Measurements from ENCODE around the gene SYNJ2. TPM values are rescaled to one million over a fixed set of nuclear protein-coding genes. Genes with fewer than 3 reads are reported as not detected.

Gene SYNJ2
- total RNA-seq, 1 donor from 2014 or later: 42.7 TPM

GRCh38 chr6:158122048-158122447 lies 140.4 kb downstream of the SYNJ2 start:
- TF ChIP-seq, protein P1, sequence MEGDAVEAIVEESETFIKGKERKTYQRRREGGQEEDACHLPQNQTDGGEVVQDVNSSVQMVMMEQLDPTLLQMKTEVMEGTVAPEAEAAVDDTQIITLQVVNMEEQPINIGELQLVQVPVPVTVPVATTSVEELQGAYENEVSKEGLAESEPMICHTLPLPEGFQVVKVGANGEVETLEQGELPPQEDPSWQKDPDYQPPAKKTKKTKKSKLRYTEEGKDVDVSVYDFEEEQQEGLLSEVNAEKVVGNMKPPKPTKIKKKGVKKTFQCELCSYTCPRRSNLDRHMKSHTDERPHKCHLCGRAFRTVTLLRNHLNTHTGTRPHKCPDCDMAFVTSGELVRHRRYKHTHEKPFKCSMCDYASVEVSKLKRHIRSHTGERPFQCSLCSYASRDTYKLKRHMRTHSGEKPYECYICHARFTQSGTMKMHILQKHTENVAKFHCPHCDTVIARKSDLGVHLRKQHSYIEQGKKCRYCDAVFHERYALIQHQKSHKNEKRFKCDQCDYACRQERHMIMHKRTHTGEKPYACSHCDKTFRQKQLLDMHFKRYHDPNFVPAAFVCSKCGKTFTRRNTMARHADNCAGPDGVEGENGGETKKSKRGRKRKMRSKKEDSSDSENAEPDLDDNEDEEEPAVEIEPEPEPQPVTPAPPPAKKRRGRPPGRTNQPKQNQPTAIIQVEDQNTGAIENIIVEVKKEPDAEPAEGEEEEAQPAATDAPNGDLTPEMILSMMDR (IDR thresholded peaks at IDR 0.05; ENCODE audit: unreplicated experiment): no peak
- Mint-ChIP-seq H3K27ac (no peak overlapping the region), H3K4me1 (no peaks in the 10 kb centered on the region), H3K36me3 (peaks cover 22% of the 10 kb centered on the region), H3K4me3 (no peak overlapping the region), H3K27me3 (ENCODE audit: low read depth) (no peaks in the 10 kb centered on the region), H3K9me3 (peaks cover 8% of the 10 kb centered on the region)
- DNase-seq (ENCODE audit: low spot score in 2 of 2, unreplicated experiment in 2 of 2): no peak

DNA sequence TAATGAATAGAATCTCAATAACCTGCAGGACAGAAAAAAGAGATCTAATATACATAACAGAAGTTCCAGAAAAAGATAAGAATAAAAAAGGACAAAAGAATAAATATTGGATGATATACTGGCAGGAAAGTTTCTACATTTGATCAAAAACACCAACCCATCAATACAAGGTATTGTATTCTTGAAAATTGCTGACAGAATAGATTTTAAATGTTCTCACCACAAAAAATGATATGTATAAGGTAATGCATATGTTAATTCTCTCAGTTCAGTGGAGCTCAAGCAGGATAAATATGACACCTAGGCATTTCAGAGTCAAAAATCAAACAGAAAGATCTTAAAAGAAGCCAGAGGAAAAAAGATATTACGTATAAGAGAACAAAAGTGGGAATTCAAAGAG lies 142.6 kb downstream of the SYNJ2 start:
- peaks cover 8% of the 10 kb centered on the region for H3K9me3 Mint-ChIP-seq
- H3K4me1 Mint-ChIP-seq: no peaks in the 10 kb centered on the region
- DNase-seq (ENCODE audit: low spot score in 2 of 2, unreplicated experiment in 2 of 2): no peak
- H3K27me3 Mint-ChIP-seq (ENCODE audit: low read depth): no peaks in the 10 kb centered on the region
- H3K36me3 Mint-ChIP-seq: peaks cover 30% of the 10 kb centered on the region
- no peak overlapping the region for H3K4me3 Mint-ChIP-seq
- no peak overlapping the region for H3K27ac Mint-ChIP-seq
- TF ChIP-seq, protein P1 (IDR thresholded peaks at IDR 0.05; ENCODE audit: unreplicated experiment): no peak

GRCh38 chr6:158125271-158125670 lies 143.6 kb downstream of the SYNJ2 start:
- H3K4me1 Mint-ChIP-seq: no peaks in the 10 kb centered on the region
- H3K27me3 Mint-ChIP-seq (ENCODE audit: low read depth): no peaks in the 10 kb centered on the region
- no peak overlapping the region for H3K4me3 Mint-ChIP-seq
- no peak overlapping the region for H3K27ac Mint-ChIP-seq
- no peak for DNase-seq (ENCODE audit: low spot score in 2 of 2, unreplicated experiment in 2 of 2)
- peaks cover 30% of the 10 kb centered on the region for H3K36me3 Mint-ChIP-seq
- TF ChIP-seq, protein P1 (IDR thresholded peaks at IDR 0.05; ENCODE audit: unreplicated experiment): no peak
- peaks cover 8% of the 10 kb centered on the region for H3K9me3 Mint-ChIP-seq

- Mint-ChIP-seq H3K36me3 (peaks cover 15% of the 10 kb centered on the region), H3K27ac (no peak overlapping the region), H3K4me1 (no peaks in the 10 kb centered on the region), H3K27me3 (ENCODE audit: low read depth) (no peaks in the 10 kb centered on the region), H3K9me3 (no peaks in the 10 kb centered on the region), H3K4me3 (no peak overlapping the region)
- TF ChIP-seq, protein P1 (IDR thresholded peaks at IDR 0.05; ENCODE audit: unreplicated experiment): peak; percentile 70
- DNase-seq (ENCODE audit: low spot score in 2 of 2, unreplicated experiment in 2 of 2): no peak
Observed at GRCh38 chr6:158131926-158132325, 150.3 kb downstream of the SYNJ2 start.

GRCh38 chr6:158142789-158143188 lies 161.1 kb downstream of the SYNJ2 start:
- no peak for DNase-seq (ENCODE audit: low spot score in 2 of 2, unreplicated experiment in 2 of 2)
- TF ChIP-seq, protein P1 (IDR thresholded peaks at IDR 0.05; ENCODE audit: unreplicated experiment): no peak
- Mint-ChIP-seq H3K27ac (no peak overlapping the region), H3K36me3 (peaks cover 40% of the 10 kb centered on the region), H3K27me3 (ENCODE audit: low read depth) (no peaks in the 10 kb centered on the region), H3K9me3 (peaks cover 6% of the 10 kb centered on the region), H3K4me3 (no peak overlapping the region), H3K4me1 (no peaks in the 10 kb centered on the region)

DNA sequence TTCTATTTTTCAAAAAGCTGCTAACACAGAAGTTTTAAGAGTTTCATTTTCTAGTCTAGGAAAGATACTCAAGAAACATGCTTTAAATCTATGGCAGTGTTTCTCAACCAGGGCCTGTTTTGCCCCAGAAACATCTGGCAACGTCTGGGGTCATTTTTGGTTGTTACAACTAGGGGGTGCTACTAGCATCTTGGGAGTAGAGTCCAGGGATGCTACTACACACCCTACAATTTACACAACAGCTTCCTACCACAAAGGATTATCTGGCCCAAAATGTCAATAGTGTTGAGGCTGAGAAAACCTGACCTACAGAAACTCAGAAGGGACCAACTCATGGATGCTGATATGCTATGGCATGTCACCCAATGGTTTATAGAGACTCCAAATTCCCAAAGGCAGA lies 162.0 kb downstream of the SYNJ2 start:
- no peak for DNase-seq (ENCODE audit: low spot score in 2 of 2, unreplicated experiment in 2 of 2)
- Mint-ChIP-seq H3K36me3 (peaks cover 39% of the 10 kb centered on the region), H3K27ac (no peak overlapping the region), H3K9me3 (peaks cover 6% of the 10 kb centered on the region), H3K4me1 (no peaks in the 10 kb centered on the region), H3K4me3 (no peak overlapping the region), H3K27me3 (ENCODE audit: low read depth) (no peaks in the 10 kb centered on the region)
- TF ChIP-seq, protein P1 (IDR thresholded peaks at IDR 0.05; ENCODE audit: unreplicated experiment): no peak

Data from mesothelial cell of epicardium (in vitro differentiated cells).